ENCODE results near the gene CEP19.
A peak's percentile ranks its signal among the peaks of the same experiment; 100 is the strongest.
"Not testable (repeated sequence)": the region's sequence is repeated elsewhere in the genome, so short reads cannot be mapped to it uniquely, and the experiment has no call there.

CEP19 gene

GRCh38 chr3:196726788-196727675 is 15.0 kb upstream of the CEP19 start:
- no peak overlapping the region for H3K4me3 ChIP-seq (ENCODE audit: low read depth, low read length)
- H3K9me3 ChIP-seq (ENCODE audit: control insufficient read depth, low read length) = no peaks in the 10 kb centered on the region
- no peak overlapping the region for H3K9ac ChIP-seq
- H3K36me3 ChIP-seq (ENCODE audit: control insufficient read depth, insufficient read depth, low read length) = no peaks in the 10 kb centered on the region
- peaks cover 5% of the 10 kb centered on the region for H3K79me2 ChIP-seq
- H3K4me2 ChIP-seq (ENCODE audit: low read length) = no peak overlapping the region
- H3K27me3 ChIP-seq (ENCODE audit: control insufficient read depth, insufficient read depth, low read length) = no peaks in the 10 kb centered on the region
- H3K4me1 ChIP-seq = no peaks in the 10 kb centered on the region
- H2AFZ ChIP-seq = no peak overlapping the region
- no peak for TF ChIP-seq CTCF (IDR thresholded peaks at IDR 0.05)
- H3K27ac ChIP-seq = no peak overlapping the region

- no peak overlapping the region for H3K27ac ChIP-seq
- H3K9me3 ChIP-seq (ENCODE audit: control insufficient read depth, low read length) = no peaks in the 10 kb centered on the region
- H3K4me2 ChIP-seq (ENCODE audit: low read length) = no peak overlapping the region
- no peak overlapping the region for H3K9ac ChIP-seq
- peaks cover 19% of the 10 kb centered on the region for H3K79me2 ChIP-seq
- H3K27me3 ChIP-seq (ENCODE audit: control insufficient read depth, insufficient read depth, low read length) = no peaks in the 10 kb centered on the region
- no peak overlapping the region for H3K4me3 ChIP-seq (ENCODE audit: low read depth, low read length)
- H3K36me3 ChIP-seq (ENCODE audit: control insufficient read depth, insufficient read depth, low read length) = no peaks in the 10 kb centered on the region
- no peak for TF ChIP-seq CTCF (IDR thresholded peaks at IDR 0.05)
- H2AFZ ChIP-seq = no peak overlapping the region
- H3K4me1 ChIP-seq = no peaks in the 10 kb centered on the region
Measured at GRCh38 chr3:196721097-196721496, 9.0 kb upstream of the CEP19 start.

- H3K4me1 ChIP-seq; H3K36me3 ChIP-seq (ENCODE audit: control insufficient read depth, insufficient read depth, low read length); H3K27me3 ChIP-seq (ENCODE audit: control insufficient read depth, insufficient read depth, low read length); H2AFZ ChIP-seq; H3K9me3 ChIP-seq (ENCODE audit: control insufficient read depth, low read length); H3K27ac ChIP-seq; H3K9ac ChIP-seq; H3K4me3 ChIP-seq (ENCODE audit: low read depth, low read length); H3K4me2 ChIP-seq (ENCODE audit: low read length): not testable (repeated sequence)
- H3K79me2 ChIP-seq = peaks cover 24% of the 10 kb centered on the region
Measured at GRCh38 chr3:196717162-196717561, 5.1 kb upstream of the CEP19 start.

GRCh38 chr3:196712514-196713413 is 714 bp upstream of the CEP19 start:
- Histone ChIP-seq H3K4me2 (ENCODE audit: low read length) (peak overlapping the region; percentile 88), H3K27ac (peak overlapping the region; percentile 82), H3K4me1 (no peaks in the 10 kb centered on the region), H3K79me2 (peaks cover 10% of the 10 kb centered on the region), H3K36me3 (ENCODE audit: control insufficient read depth, insufficient read depth, low read length) (no peaks in the 10 kb centered on the region), H3K9me3 (ENCODE audit: control insufficient read depth, low read length) (no peaks in the 10 kb centered on the region), H3K4me3 (ENCODE audit: low read depth, low read length) (peak overlapping the region; percentile 95), H2AFZ (peak overlapping the region; percentile 99), H3K27me3 (ENCODE audit: control insufficient read depth, insufficient read depth, low read length) (no peaks in the 10 kb centered on the region), H3K9ac (peak overlapping the region; percentile 63)
- no peak for TF ChIP-seq CTCF (IDR thresholded peaks at IDR 0.05)

GRCh38 chr3:196708467-196708866 is 3.6 kb downstream of the CEP19 start:
- Histone ChIP-seq H3K27ac (no peak overlapping the region), H3K9me3 (ENCODE audit: control insufficient read depth, low read length) (no peaks in the 10 kb centered on the region), H3K4me1 (no peaks in the 10 kb centered on the region), H3K4me2 (ENCODE audit: low read length) (no peak overlapping the region), H3K36me3 (ENCODE audit: control insufficient read depth, insufficient read depth, low read length) (no peaks in the 10 kb centered on the region), H3K27me3 (ENCODE audit: control insufficient read depth, insufficient read depth, low read length) (no peaks in the 10 kb centered on the region), H2AFZ (no peak overlapping the region), H3K4me3 (ENCODE audit: low read depth, low read length) (no peak overlapping the region), H3K79me2 (no peaks in the 10 kb centered on the region), H3K9ac (no peak overlapping the region)
- no peak for TF ChIP-seq CTCF (IDR thresholded peaks at IDR 0.05)
